WTC11 (cell line): ENCODE results near the gene RND3. TPM values are rescaled to one million over a fixed set of nuclear protein-coding genes. Genes with fewer than 3 reads are reported as not detected.

ENCODE experiments used
- ATAC-seq: fragments of 200-7000 bp; cut with Tn5 transposase; 2 replicates; pipeline ENCODE4 v1.10.0; 2021; ENCODE audit warnings: mild to moderate bottlenecking, moderate library complexity
- CTCF ChIA-PET: fragments of 300-600 bp; sonication (Branson Sonifier 250); formaldehyde crosslinking; loops from one replicate; lab custom pipeline; 2021; ENCODE audit warnings: antibody characterized with exemption; lab: Charles Lee
- POLR2A ChIA-PET: fragments of 350-600 bp; sonication (Branson Sonifier 250); formaldehyde crosslinking; loops from one replicate; lab custom pipeline; 2021; ENCODE audit warnings: antibody characterized with exemption; lab: Charles Lee
- DNase-seq: peaks from one replicate; pipeline ENCODE4 v3.0.0; 2021; ENCODE audit warnings: low spot score
- H3K27ac Mint-ChIP-seq: 2 replicates; pipeline ENCODE4 v1.8.0; 2021; ENCODE audit warnings: mixed read lengths
- H3K27me3 Mint-ChIP-seq: 2 replicates; pipeline ENCODE4 v1.8.0; 2021; ENCODE audit warnings: low read depth, mild to moderate bottlenecking, moderate library complexity, mixed read lengths
- H3K36me3 Mint-ChIP-seq: 2 replicates; pipeline ENCODE4 v1.8.0; 2021; ENCODE audit warnings: mixed read lengths
- H3K4me1 Mint-ChIP-seq: 2 replicates; pipeline ENCODE4 v1.8.0; 2022; ENCODE audit warnings: mixed read lengths
- H3K4me3 Mint-ChIP-seq: 2 replicates; pipeline ENCODE4 v1.8.0; 2021; ENCODE audit warnings: mild to moderate bottlenecking, moderate library complexity, mixed read lengths
- H3K9me3 Mint-ChIP-seq: 2 replicates; pipeline ENCODE4 v1.8.0; 2021; ENCODE audit warnings: mixed read lengths
- EMX1 ChIP-seq: fragments of 250-450 bp; sonication (Bioruptor Pico); IDR thresholded peaks from 2 replicates; pipeline ENCODE4 v1.8.0; 2021; ENCODE audit warnings: mild to moderate bottlenecking
- ETV6 ChIP-seq: sonication (generic); formaldehyde crosslinking; IDR thresholded peaks from 2 replicates; pipeline ENCODE4 v1.8.1; 2022; ENCODE audit warnings: mild to moderate bottlenecking, missing genetic modification reagents
- FOXJ3 ChIP-seq: sonication (generic); formaldehyde crosslinking; IDR thresholded peaks from 2 replicates; pipeline ENCODE4 v1.9.0; 2021; ENCODE audit warnings: missing genetic modification reagents, mild to moderate bottlenecking, borderline replicate concordance
- IRF2 ChIP-seq: sonication (generic); formaldehyde crosslinking; IDR thresholded peaks from 2 replicates; pipeline ENCODE4 v1.8.0; 2022; ENCODE audit warnings: low read depth, missing genetic modification reagents, borderline replicate concordance
- JUN ChIP-seq: sonication (generic); formaldehyde crosslinking; IDR thresholded peaks from 2 replicates; pipeline ENCODE4 v1.8.0; 2023; ENCODE audit warnings: mild to moderate bottlenecking, missing genetic modification reagents
- MXD4 ChIP-seq: fragments of 250-450 bp; sonication (Bioruptor Pico); IDR thresholded peaks from 2 replicates; pipeline ENCODE4 v1.8.0; 2021; ENCODE audit warnings: mild to moderate bottlenecking, moderate library complexity, borderline replicate concordance
- PRRX2 ChIP-seq: fragments of 250-450 bp; sonication (Bioruptor Pico); IDR thresholded peaks from 2 replicates; pipeline ENCODE4 v1.8.0; 2021; ENCODE audit warnings: mild to moderate bottlenecking
- SMAD4 ChIP-seq: sonication (generic); formaldehyde crosslinking; IDR thresholded peaks from 2 replicates; pipeline ENCODE4 v1.8.0; 2022; ENCODE audit warnings: mild to moderate bottlenecking, missing genetic modification reagents
- TP53 ChIP-seq: sonication (generic); formaldehyde crosslinking; IDR thresholded peaks from 2 replicates; pipeline ENCODE4 v1.8.1; 2023; ENCODE audit warnings: mild to moderate bottlenecking, missing genetic modification reagents
- ZBTB21 ChIP-seq: sonication (generic); formaldehyde crosslinking; IDR thresholded peaks from 2 replicates; pipeline ENCODE4 v1.8.1; 2023; ENCODE audit warnings: mild to moderate bottlenecking, missing genetic modification reagents, borderline replicate concordance
- ZNF232 ChIP-seq: sonication (generic); formaldehyde crosslinking; IDR thresholded peaks from 2 replicates; pipeline ENCODE4 v1.8.0; 2022; ENCODE audit warnings: mild to moderate bottlenecking, missing genetic modification reagents
- ZNF317 ChIP-seq: sonication (generic); formaldehyde crosslinking; IDR thresholded peaks from 2 replicates; pipeline ENCODE4 v1.8.1; 2023; ENCODE audit warnings: low read depth, mild to moderate bottlenecking, moderate library complexity, missing genetic modification reagents, borderline replicate concordance
- ZNF416 ChIP-seq: fragments of 250-450 bp; sonication (Bioruptor Pico); IDR thresholded peaks from 2 replicates; pipeline ENCODE4 v1.9.0; 2021; ENCODE audit warnings: mild to moderate bottlenecking, inconsistent platforms
- total RNA-seq: library from RNA; stranded (reverse); gene quantifications from 3 replicates; pipeline ENCODE4 v1.2.3, GENCODE V29; 2021
- TF ChIP-seq, protein P1 (sequence below): sonication (generic); formaldehyde crosslinking; IDR thresholded peaks from 2 replicates; pipeline ENCODE4 v1.8.1; 2023; ENCODE audit warnings: mild to moderate bottlenecking, missing genetic modification reagents
- TF ChIP-seq, protein P2 (sequence below): sonication (generic); formaldehyde crosslinking; IDR thresholded peaks from 2 replicates; pipeline ENCODE4 v1.8.0; 2023; ENCODE audit warnings: mild to moderate bottlenecking, missing genetic modification reagents
- TF ChIP-seq, protein P3 (sequence below): sonication (generic); formaldehyde crosslinking; IDR thresholded peaks from 2 replicates; pipeline ENCODE4 v1.8.0; 2022; ENCODE audit warnings: mild to moderate bottlenecking, missing genetic modification reagents
- TF ChIP-seq, protein P4 (sequence below): fragments of 250-450 bp; sonication (Bioruptor Pico); IDR thresholded peaks from 2 replicates; pipeline ENCODE4 v1.9.0; 2021; ENCODE audit warnings: mild to moderate bottlenecking, borderline replicate concordance
- TF ChIP-seq, protein P5 (sequence below): sonication (generic); formaldehyde crosslinking; IDR thresholded peaks from 2 replicates; pipeline ENCODE4 v1.8.1; 2023; ENCODE audit warnings: mild to moderate bottlenecking, missing genetic modification reagents
- TF ChIP-seq, protein P6 (sequence below): fragments of 250-450 bp; sonication (Bioruptor Pico); IDR thresholded peaks from 2 replicates; pipeline ENCODE4 v2.1.2; 2022; ENCODE audit warnings: mild to moderate bottlenecking, moderate library complexity

RND3 gene
- total RNA-seq, 1 experiment from 2014 or later = 64.4 TPM

DNA sequence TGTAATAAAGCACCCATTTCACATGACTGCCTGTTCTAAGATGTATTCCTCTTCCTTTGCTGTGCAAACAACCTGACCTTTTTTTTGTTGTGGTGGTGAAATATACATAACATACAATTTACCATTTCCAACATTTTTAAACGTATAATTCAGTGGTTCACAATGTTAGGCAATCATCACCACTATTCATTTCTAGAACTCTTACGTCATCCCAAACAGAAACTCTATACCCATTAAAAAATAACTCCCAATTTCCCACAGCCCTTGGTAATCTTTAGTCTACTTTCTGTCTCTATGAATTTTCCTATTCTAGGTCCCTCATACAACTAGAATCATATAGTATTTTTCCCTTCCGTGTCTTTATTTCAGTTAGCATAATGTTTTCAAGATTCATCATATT, 36.7 kb downstream of the RND3 start:
- ATAC-seq = no peak
- Mint-ChIP-seq H3K27ac (no peak overlapping the region), H3K36me3 (peaks cover 4% of the 10 kb centered on the region; the same call in 1 of the 2 replicates), H3K4me1 (no peaks in the 10 kb centered on the region), H3K27me3 (no peaks in the 10 kb centered on the region), H3K4me3 (no peak overlapping the region), H3K9me3 (peaks cover 10% of the 10 kb centered on the region)
- no peak for DNase-seq
- POLR2A ChIA-PET = no interaction called here
- CTCF ChIA-PET = no interaction called here
- no peak for TF ChIP-seq TP53 (CRISPR knock-in tag)
- TF ChIP-seq ZNF232 (CRISPR knock-in tag) = no peak
- TF ChIP-seq FOXJ3 (CRISPR knock-in tag) = no peak
- TF ChIP-seq, protein P1, sequence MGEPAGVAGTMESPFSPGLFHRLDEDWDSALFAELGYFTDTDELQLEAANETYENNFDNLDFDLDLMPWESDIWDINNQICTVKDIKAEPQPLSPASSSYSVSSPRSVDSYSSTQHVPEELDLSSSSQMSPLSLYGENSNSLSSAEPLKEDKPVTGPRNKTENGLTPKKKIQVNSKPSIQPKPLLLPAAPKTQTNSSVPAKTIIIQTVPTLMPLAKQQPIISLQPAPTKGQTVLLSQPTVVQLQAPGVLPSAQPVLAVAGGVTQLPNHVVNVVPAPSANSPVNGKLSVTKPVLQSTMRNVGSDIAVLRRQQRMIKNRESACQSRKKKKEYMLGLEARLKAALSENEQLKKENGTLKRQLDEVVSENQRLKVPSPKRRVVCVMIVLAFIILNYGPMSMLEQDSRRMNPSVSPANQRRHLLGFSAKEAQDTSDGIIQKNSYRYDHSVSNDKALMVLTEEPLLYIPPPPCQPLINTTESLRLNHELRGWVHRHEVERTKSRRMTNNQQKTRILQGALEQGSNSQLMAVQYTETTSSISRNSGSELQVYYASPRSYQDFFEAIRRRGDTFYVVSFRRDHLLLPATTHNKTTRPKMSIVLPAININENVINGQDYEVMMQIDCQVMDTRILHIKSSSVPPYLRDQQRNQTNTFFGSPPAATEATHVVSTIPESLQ (CRISPR knock-in tag) = no peak
- TF ChIP-seq, protein P2, sequence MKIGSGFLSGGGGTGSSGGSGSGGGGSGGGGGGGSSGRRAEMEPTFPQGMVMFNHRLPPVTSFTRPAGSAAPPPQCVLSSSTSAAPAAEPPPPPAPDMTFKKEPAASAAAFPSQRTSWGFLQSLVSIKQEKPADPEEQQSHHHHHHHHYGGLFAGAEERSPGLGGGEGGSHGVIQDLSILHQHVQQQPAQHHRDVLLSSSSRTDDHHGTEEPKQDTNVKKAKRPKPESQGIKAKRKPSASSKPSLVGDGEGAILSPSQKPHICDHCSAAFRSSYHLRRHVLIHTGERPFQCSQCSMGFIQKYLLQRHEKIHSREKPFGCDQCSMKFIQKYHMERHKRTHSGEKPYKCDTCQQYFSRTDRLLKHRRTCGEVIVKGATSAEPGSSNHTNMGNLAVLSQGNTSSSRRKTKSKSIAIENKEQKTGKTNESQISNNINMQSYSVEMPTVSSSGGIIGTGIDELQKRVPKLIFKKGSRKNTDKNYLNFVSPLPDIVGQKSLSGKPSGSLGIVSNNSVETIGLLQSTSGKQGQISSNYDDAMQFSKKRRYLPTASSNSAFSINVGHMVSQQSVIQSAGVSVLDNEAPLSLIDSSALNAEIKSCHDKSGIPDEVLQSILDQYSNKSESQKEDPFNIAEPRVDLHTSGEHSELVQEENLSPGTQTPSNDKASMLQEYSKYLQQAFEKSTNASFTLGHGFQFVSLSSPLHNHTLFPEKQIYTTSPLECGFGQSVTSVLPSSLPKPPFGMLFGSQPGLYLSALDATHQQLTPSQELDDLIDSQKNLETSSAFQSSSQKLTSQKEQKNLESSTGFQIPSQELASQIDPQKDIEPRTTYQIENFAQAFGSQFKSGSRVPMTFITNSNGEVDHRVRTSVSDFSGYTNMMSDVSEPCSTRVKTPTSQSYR (CRISPR knock-in tag) = no peak
- TF ChIP-seq ZNF416 (CRISPR knock-in tag) = no peak
- TF ChIP-seq EMX1 (CRISPR knock-in tag) = no peak
- no peak for TF ChIP-seq JUN
- TF ChIP-seq IRF2 (CRISPR knock-in tag) = no peak
- TF ChIP-seq, protein P3, sequence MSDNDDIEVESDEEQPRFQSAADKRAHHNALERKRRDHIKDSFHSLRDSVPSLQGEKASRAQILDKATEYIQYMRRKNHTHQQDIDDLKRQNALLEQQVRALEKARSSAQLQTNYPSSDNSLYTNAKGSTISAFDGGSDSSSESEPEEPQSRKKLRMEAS (CRISPR knock-in tag) = no peak
- TF ChIP-seq, protein P4, sequence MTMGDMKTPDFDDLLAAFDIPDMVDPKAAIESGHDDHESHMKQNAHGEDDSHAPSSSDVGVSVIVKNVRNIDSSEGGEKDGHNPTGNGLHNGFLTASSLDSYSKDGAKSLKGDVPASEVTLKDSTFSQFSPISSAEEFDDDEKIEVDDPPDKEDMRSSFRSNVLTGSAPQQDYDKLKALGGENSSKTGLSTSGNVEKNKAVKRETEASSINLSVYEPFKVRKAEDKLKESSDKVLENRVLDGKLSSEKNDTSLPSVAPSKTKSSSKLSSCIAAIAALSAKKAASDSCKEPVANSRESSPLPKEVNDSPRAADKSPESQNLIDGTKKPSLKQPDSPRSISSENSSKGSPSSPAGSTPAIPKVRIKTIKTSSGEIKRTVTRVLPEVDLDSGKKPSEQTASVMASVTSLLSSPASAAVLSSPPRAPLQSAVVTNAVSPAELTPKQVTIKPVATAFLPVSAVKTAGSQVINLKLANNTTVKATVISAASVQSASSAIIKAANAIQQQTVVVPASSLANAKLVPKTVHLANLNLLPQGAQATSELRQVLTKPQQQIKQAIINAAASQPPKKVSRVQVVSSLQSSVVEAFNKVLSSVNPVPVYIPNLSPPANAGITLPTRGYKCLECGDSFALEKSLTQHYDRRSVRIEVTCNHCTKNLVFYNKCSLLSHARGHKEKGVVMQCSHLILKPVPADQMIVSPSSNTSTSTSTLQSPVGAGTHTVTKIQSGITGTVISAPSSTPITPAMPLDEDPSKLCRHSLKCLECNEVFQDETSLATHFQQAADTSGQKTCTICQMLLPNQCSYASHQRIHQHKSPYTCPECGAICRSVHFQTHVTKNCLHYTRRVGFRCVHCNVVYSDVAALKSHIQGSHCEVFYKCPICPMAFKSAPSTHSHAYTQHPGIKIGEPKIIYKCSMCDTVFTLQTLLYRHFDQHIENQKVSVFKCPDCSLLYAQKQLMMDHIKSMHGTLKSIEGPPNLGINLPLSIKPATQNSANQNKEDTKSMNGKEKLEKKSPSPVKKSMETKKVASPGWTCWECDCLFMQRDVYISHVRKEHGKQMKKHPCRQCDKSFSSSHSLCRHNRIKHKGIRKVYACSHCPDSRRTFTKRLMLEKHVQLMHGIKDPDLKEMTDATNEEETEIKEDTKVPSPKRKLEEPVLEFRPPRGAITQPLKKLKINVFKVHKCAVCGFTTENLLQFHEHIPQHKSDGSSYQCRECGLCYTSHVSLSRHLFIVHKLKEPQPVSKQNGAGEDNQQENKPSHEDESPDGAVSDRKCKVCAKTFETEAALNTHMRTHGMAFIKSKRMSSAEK (CRISPR knock-in tag) = no peak
- no peak for TF ChIP-seq ETV6
- TF ChIP-seq ZBTB21 (CRISPR knock-in tag) = no peak
- TF ChIP-seq MXD4 (CRISPR knock-in tag) = no peak
- TF ChIP-seq SMAD4 (CRISPR knock-in tag) = no peak
- TF ChIP-seq, protein P5, sequence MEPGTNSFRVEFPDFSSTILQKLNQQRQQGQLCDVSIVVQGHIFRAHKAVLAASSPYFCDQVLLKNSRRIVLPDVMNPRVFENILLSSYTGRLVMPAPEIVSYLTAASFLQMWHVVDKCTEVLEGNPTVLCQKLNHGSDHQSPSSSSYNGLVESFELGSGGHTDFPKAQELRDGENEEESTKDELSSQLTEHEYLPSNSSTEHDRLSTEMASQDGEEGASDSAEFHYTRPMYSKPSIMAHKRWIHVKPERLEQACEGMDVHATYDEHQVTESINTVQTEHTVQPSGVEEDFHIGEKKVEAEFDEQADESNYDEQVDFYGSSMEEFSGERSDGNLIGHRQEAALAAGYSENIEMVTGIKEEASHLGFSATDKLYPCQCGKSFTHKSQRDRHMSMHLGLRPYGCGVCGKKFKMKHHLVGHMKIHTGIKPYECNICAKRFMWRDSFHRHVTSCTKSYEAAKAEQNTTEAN = no peak
- TF ChIP-seq, protein P6, sequence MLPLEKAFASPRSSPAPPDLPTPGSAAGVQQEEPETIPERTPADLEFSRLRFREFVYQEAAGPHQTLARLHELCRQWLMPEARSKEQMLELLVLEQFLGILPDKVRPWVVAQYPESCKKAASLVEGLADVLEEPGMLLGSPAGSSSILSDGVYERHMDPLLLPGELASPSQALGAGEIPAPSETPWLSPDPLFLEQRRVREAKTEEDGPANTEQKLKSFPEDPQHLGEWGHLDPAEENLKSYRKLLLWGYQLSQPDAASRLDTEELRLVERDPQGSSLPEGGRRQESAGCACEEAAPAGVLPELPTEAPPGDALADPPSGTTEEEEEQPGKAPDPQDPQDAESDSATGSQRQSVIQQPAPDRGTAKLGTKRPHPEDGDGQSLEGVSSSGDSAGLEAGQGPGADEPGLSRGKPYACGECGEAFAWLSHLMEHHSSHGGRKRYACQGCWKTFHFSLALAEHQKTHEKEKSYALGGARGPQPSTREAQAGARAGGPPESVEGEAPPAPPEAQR = no peak
- TF ChIP-seq PRRX2 (CRISPR knock-in tag) = no peak
- TF ChIP-seq ZNF317 (CRISPR knock-in tag) = no peak
